C4-2B (cell line): ENCODE data around the gene TTC23.
A peak's percentile ranks its signal among the peaks of the same experiment; 100 is the strongest.

Experiments used
- H3K27ac ChIP-seq: fragments of 450-650 bp; 2 replicates; pipeline ENCODE4 v1.5.1; 2017
- ZFX ChIP-seq: fragments of 450-650 bp; IDR thresholded peaks from 2 replicates; pipeline ENCODE4 v1.6.1; 2017
- TF ChIP-seq, protein P1 (sequence below): fragments of 450-650 bp; conservative IDR thresholded peaks from 2 replicates; pipeline ENCODE4 v1.5.1; 2017; ENCODE audit warnings: mild to moderate bottlenecking

Gene TTC23

DNA sequence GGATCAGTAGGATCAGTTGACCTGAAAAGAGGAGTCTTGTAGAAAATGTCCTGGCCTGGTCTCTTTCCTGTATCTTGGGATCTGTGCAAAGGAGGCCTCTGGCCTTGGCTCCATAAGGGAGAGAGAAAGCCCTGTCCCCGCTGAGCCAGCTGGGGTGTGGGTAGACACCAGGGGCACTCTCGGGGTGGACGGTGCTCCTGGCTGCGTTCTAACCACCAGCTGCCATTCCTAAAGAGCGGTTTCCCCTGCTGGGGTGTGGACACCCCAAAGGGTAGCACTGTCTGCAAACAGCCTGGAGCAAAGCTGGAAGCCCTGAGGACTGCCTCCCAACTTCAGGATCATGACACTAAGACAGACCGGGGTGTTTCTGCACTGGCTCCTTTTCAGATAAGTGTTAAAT is 121.0 kb downstream of the TTC23 start:
- no peak overlapping the region for H3K27ac ChIP-seq
- TF ChIP-seq, protein P1, sequence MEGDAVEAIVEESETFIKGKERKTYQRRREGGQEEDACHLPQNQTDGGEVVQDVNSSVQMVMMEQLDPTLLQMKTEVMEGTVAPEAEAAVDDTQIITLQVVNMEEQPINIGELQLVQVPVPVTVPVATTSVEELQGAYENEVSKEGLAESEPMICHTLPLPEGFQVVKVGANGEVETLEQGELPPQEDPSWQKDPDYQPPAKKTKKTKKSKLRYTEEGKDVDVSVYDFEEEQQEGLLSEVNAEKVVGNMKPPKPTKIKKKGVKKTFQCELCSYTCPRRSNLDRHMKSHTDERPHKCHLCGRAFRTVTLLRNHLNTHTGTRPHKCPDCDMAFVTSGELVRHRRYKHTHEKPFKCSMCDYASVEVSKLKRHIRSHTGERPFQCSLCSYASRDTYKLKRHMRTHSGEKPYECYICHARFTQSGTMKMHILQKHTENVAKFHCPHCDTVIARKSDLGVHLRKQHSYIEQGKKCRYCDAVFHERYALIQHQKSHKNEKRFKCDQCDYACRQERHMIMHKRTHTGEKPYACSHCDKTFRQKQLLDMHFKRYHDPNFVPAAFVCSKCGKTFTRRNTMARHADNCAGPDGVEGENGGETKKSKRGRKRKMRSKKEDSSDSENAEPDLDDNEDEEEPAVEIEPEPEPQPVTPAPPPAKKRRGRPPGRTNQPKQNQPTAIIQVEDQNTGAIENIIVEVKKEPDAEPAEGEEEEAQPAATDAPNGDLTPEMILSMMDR = no peak
- TF ChIP-seq ZFX = no peak

DNA sequence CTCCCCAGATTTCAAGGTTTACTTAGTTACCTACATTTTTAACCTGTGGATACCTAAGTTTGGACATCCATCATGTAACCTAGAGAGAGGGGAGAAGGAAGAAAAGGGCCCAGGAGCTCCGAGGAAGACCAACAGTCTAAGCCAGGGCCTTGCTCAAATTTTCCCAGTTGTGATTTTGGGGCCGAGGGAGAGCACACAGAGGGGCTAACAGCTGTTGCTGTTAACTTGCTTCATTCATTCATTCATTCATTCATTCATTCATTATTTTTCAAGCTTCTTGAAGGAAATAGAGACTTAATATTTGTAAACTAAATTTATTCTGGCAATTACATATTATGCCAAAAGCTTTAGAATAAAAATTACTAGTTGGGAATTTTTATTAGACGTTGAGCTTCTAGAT is 121.6 kb downstream of the TTC23 start:
- H3K27ac ChIP-seq = no peak overlapping the region
- no peak for TF ChIP-seq ZFX
- TF ChIP-seq, protein P1 = no peak

DNA sequence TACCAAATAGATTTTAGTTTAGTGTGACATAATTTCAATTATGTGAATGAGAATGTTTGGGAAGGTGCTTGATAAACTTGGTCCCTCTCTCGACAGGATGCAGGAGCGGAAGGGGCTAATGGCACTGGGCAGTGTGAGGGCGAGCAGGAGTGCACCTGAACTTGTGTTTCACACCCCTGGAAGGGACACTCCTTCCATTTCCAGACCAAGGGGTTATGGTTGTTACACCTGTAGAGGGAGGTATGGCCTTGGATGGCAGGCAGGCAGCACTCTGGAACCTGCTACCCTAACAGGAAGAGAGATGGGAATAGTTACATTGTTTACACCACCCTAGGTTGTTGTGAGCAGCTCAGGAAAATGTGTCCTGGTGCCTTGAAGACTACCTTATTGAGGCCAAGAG is 122.5 kb downstream of the TTC23 start:
- no peak overlapping the region for H3K27ac ChIP-seq
- TF ChIP-seq ZFX = no peak
- TF ChIP-seq, protein P1 = no peak

DNA sequence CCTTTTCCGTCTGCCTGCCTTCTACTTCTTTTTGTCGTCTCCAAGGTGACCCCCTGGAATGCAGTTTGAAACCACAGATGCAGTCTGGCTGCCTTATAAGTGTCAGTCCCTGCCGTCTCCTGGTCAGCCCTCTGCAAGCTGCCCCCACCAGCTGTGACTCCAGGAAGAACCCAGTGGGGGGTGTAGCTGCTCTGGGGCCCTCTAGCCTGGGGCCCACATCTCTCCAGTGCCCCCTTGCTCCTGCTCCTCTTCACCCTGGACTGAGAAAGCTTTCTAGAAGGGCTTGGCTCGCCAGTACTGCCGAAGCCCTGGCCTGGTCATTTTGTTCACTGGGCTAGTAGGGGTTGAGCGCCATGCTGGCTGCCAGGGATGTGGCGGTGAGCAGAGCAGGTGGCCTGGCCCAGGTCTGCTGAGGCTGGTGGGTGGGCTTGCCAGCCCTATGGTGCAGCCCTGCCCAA is 123.2 kb downstream of the TTC23 start:
- TF ChIP-seq, protein P1 = no peak
- TF ChIP-seq ZFX = no peak
- no peak overlapping the region; the same call in 1 of the 2 replicates for H3K27ac ChIP-seq

DNA sequence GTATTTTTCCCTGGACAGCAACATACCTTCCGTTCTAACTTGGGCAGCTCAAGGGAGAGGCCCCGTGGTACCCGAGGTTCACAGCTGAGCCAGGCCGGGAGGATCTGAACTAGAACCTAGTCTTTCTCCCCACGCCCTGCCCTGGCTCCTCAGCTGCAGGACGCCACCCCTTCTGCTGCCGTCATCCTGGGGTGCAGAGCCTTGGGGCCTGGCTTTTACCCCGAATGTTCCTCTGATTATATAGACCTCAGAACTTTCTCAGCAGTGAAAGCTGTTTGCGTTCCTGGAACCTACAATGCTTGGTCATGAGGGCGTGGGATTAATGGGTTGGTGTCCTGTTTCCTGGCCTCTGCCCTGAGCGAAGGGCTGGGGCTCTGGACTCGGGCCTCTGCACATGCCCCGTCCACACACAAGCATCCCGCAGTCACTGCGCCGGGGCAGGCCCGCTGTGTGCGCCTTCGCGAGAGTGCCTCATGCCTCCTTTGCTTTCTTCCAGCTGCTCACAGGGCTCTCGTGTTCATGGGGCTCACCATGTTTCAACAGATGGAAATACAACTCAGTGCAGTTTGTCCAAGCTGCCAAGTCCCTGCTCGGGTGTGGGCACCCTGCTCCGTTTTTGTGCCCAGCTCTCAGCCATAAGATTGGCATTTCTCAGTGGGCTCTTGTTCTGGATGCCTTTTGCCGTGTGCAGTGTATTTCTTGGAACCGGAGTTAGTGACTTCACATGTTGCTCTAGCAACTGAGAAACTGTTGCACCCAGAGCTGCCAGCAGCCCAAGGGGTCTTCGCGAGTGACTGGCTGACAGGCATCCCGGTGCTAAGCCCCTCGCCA is 124.1 kb downstream of the TTC23 start:
- H3K27ac ChIP-seq = no peak overlapping the region
- TF ChIP-seq ZFX = no peak
- TF ChIP-seq, protein P1 = no peak

DNA sequence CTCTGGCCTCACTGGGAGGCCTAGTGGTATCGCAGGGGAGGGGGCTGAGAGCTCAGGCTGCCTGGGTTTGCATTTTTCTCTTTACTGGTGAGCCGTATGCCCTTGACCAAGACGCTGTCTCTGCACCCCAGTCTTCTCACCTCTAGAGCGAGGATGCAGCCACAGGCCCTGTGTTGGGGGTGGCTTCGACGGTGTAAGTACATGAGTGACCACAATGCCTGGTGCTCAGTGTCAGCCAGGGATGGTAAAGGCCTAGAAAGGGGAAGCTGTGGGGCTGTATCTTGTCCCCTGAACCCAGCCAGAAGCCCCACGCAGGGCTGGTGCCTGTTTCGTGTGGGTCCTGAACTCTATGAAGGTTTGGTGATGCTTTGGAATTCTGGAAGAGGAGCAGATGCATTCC is 124.7 kb downstream of the TTC23 start:
- no peak overlapping the region; the same call in 1 of the 2 replicates for H3K27ac ChIP-seq
- TF ChIP-seq ZFX = no peak
- TF ChIP-seq, protein P1 = no peak

DNA sequence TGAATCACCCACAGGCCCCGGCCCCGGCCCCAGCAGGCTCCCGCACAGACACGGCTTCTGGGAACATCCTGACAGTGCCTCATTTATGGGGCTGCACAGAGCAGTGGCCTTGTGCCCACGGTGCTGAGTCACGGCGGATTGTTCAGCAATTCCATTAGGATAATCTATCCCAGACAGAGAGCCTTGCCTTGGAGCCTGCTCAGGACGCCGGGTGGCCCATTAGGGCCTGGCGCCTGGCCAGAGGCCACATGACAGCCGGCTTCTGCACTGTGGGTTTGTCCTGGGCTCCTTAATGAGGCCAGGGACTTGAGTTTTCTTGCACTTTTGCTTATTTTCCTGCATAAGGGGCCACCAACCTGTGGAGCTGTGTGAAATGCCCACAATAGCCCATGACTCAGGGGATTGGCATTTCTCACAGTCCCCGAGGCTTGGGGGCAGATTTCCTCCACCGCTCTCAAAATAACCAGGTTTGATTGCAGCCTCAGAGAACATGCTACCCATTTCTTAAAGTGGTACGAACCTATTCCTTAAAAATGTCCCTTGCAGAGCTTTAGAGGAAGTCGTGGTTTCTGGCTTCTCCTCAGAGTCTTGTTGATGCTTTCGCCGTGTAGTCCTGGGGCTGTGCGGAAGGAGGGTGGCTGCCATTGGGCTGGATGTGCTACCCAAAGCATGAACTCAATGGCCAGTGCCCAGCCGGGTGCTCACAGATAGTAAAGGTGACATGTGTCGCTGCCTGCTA is 125.5 kb downstream of the TTC23 start:
- TF ChIP-seq, protein P1 = no peak
- TF ChIP-seq ZFX = no peak
- H3K27ac ChIP-seq = peak overlapping the region; percentile 30
